ENCODE measurements around the gene EXOC2. TPM values are rescaled to one million over a fixed set of nuclear protein-coding genes. Genes with fewer than 3 reads are reported as not detected.

EXOC2 gene
- polyA plus RNA-seq, 1 experiment, result 16.0 TPM

DNA sequence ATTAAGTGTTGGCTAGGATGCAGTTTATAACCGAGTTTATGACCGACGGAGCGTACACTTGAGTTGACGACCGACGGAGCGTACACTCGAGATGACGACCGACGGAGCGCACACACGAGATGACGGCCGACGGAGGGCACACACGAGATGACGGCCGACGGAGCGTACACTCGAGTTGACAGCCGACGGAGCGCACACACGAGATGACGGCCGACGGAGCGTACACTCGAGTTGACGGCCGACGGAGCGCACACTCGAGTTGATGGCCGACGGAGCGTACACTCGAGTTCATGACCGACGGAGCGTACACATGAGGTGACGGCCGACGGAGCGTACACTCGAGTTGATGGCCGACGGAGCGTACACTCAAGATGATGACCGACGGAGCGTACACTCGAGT lies 155.8 kb downstream of the EXOC2 start:
- no peak for TF ChIP-seq CTCF (IDR thresholded peaks at IDR 0.05; ENCODE audit: insufficient read depth, low read depth, low read length)
- ChIA-PET POLR2A (no interaction called here), CTCF (no interaction called here)
- DNase-seq (ENCODE audit: low read depth), result no peak
- Histone ChIP-seq H3K4me3 (ENCODE audit: low read depth, low read length) (no peak overlapping the region), H3K36me3 (ENCODE audit: control insufficient read depth, insufficient read depth, low read length) (no peaks in the 10 kb centered on the region), H3K27me3 (ENCODE audit: control insufficient read depth, insufficient read depth, low read length) (no peaks in the 10 kb centered on the region)

DNA sequence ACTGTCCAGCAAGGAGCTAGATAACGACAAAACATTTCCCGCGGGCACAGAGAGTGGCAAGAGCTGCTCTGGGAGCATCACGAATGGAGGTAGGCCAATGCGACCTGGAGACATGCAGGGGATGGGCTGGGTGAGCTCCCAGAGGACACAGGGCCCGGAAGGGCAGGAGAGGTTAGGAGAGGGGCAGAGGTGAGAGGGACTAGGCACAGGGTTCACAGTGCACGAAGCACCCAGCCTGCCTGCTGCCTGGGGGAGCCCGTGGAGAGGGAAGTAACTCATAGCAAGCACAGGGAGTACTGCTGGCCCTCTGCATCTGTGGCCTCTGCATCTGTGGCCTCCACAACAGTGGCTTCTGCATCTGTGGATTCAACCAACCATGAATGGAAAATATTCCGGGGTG lies 162.5 kb downstream of the EXOC2 start:
- no peak for TF ChIP-seq CTCF (IDR thresholded peaks at IDR 0.05; ENCODE audit: insufficient read depth, low read depth, low read length)
- DNase-seq (ENCODE audit: low read depth), result no peak
- Histone ChIP-seq H3K4me3 (ENCODE audit: low read depth, low read length) (no peak overlapping the region), H3K27me3 (ENCODE audit: control insufficient read depth, insufficient read depth, low read length) (no peaks in the 10 kb centered on the region), H3K36me3 (ENCODE audit: control insufficient read depth, insufficient read depth, low read length) (peaks cover 2% of the 10 kb centered on the region; the same call in 1 of the 2 replicates)
- ChIA-PET POLR2A (no interaction called here), CTCF (no interaction called here)

- CTCF ChIA-PET, result no interaction called here
- POLR2A ChIA-PET, result no interaction called here
- Histone ChIP-seq H3K27me3 (ENCODE audit: control insufficient read depth, insufficient read depth, low read length) (no peaks in the 10 kb centered on the region), H3K4me3 (ENCODE audit: low read depth, low read length) (no peak overlapping the region), H3K36me3 (ENCODE audit: control insufficient read depth, insufficient read depth, low read length) (peaks cover 2% of the 10 kb centered on the region; the same call in 1 of the 2 replicates)
- no peak for TF ChIP-seq CTCF (IDR thresholded peaks at IDR 0.05; ENCODE audit: insufficient read depth, low read depth, low read length)
- DNase-seq (ENCODE audit: low read depth), result no peak
Measured at GRCh38 chr6:528989-529388, 163.9 kb downstream of the EXOC2 start.

- no peak overlapping the region for H3K4me3 ChIP-seq (ENCODE audit: low read depth, low read length)
- ChIA-PET POLR2A (no interaction called here), CTCF (no interaction called here)
- H3K36me3 ChIP-seq (ENCODE audit: control insufficient read depth, insufficient read depth, low read length), result peaks cover 2% of the 10 kb centered on the region; the same call in 1 of the 2 replicates
- no peak for TF ChIP-seq CTCF (IDR thresholded peaks at IDR 0.05; ENCODE audit: insufficient read depth, low read depth, low read length)
- no peaks in the 10 kb centered on the region for H3K27me3 ChIP-seq (ENCODE audit: control insufficient read depth, insufficient read depth, low read length)
- no peak for DNase-seq (ENCODE audit: low read depth)
Measured at GRCh38 chr6:527989-528673, 164.8 kb downstream of the EXOC2 start.

GRCh38 chr6:524803-525202 lies 168.1 kb downstream of the EXOC2 start:
- H3K27me3 ChIP-seq (ENCODE audit: control insufficient read depth, insufficient read depth, low read length), result no peaks in the 10 kb centered on the region
- POLR2A ChIA-PET, result no interaction called here
- no peak overlapping the region for H3K4me3 ChIP-seq (ENCODE audit: low read depth, low read length)
- no peak for DNase-seq (ENCODE audit: low read depth)
- CTCF ChIA-PET, result interaction anchor here (0.7 kb wide), 1 partner anchor 337 kb away, joined by 3 read pairs; no protein-coding TSS in a partner anchor
- TF ChIP-seq CTCF (IDR thresholded peaks at IDR 0.05; ENCODE audit: insufficient read depth, low read depth, low read length), result no peak
- H3K36me3 ChIP-seq (ENCODE audit: control insufficient read depth, insufficient read depth, low read length), result peaks cover 7% of the 10 kb centered on the region
